SU-DHL-6 (cell line): ENCODE results near the gene PXK.

Experiments used
- H2AFZ ChIP-seq: fragments of 200-600 bp; sonication (generic); 2 replicates; pipeline ENCODE4 v1.6.1; 2014; ENCODE audit warnings: low read depth, mild to moderate bottlenecking, moderate library complexity, mixed read lengths, antibody characterized with exemption, low read length; ENCODE audit not compliant: severe bottlenecking
- H3F3A ChIP-seq: fragments of 200-600 bp; shearing (Covaris generic); 2 replicates; pipeline ENCODE4 v1.6.0; 2016; ENCODE audit warnings: antibody characterized with exemption, mild to moderate bottlenecking; ENCODE audit not compliant: insufficient read depth
- H3K27ac ChIP-seq: fragments of 200-600 bp; sonication (generic); 2 replicates; pipeline ENCODE4 v1.5.1; 2016; ENCODE audit warnings: low read depth, mild to moderate bottlenecking, low read length, moderate library complexity, mixed read lengths
- H3K27me3 ChIP-seq: fragments of 200-600 bp; sonication (generic), shearing (Covaris generic); 2 replicates; pipeline ENCODE4 v1.6.0; 2014; ENCODE audit warnings: mild to moderate bottlenecking, low read length
- H3K36me3 ChIP-seq: fragments of 200-600 bp; sonication (generic); 2 replicates; pipeline ENCODE4 v1.6.1; 2014; ENCODE audit warnings: mild to moderate bottlenecking, low read length, mixed read lengths
- H3K4me2 ChIP-seq: fragments of 300-600, 200-600 bp; shearing (Covaris generic), sonication (generic); 2 replicates; pipeline ENCODE4 v1.6.0; 2014; ENCODE audit warnings: low read length, low read depth, mild to moderate bottlenecking; ENCODE audit not compliant: poor library complexity, severe bottlenecking
- H3K4me3 ChIP-seq: fragments of 200-600 bp; sonication (generic); 2 replicates; pipeline ENCODE4 v1.5.1; 2014; ENCODE audit warnings: antibody characterized with exemption, low read length, mild to moderate bottlenecking, mixed read lengths; ENCODE audit not compliant: insufficient read depth, poor library complexity, severe bottlenecking
- H3K79me2 ChIP-seq: fragments of 200-600 bp; sonication (generic); 2 replicates; pipeline ENCODE4 v1.6.1; 2014; ENCODE audit warnings: mild to moderate bottlenecking, low read length, moderate library complexity; ENCODE audit not compliant: insufficient read depth
- H3K9ac ChIP-seq: fragments of 200-600 bp; sonication (generic); 2 replicates; pipeline ENCODE4 v1.7.0; 2014; ENCODE audit warnings: mild to moderate bottlenecking, low read length
- H3K9me2 ChIP-seq: fragments of 200-600 bp; sonication (generic); replicated peaks from 2 replicates; pipeline ENCODE4 v1.6.1; 2014; ENCODE audit warnings: low read length; ENCODE audit not compliant: insufficient read depth
- H3K9me3 ChIP-seq: fragments of 200-600 bp; sonication (generic); 2 replicates; pipeline ENCODE4 v1.6.1; 2014; ENCODE audit warnings: low read length, mixed read lengths; ENCODE audit not compliant: insufficient read depth
- H4K20me1 ChIP-seq: fragments of 200-600 bp; sonication (generic); 2 replicates; pipeline ENCODE4 v1.6.1; 2014; ENCODE audit warnings: low read depth, mild to moderate bottlenecking, antibody characterized with exemption, low read length, moderate library complexity, mixed read lengths
- CTCF ChIP-seq: fragments of 200-600 bp; sonication (generic); IDR thresholded peaks from one replicate; pipeline ENCODE4 v1.5.1; 2017; ENCODE audit warnings: antibody characterized with exemption, mild to moderate bottlenecking, low read length, moderate library complexity; ENCODE audit not compliant: insufficient read depth, poor library complexity, severe bottlenecking
- EZH2phosphoT487 ChIP-seq: fragments of 200-600 bp; sonication (generic), shearing (Covaris generic); conservative IDR thresholded peaks from 2 replicates; pipeline ENCODE4 v1.6.1; 2018; ENCODE audit warnings: mild to moderate bottlenecking, antibody characterized with exemption, low read length, moderate library complexity, mixed read lengths

PXK gene

GRCh38 chr3:58470363-58471024 is 137.8 kb downstream of the PXK start:
- H3K9me2 ChIP-seq, result no peaks in the 10 kb centered on the region
- H3K79me2 ChIP-seq, result no peaks in the 10 kb centered on the region
- no peak overlapping the region for H3K4me3 ChIP-seq
- no peak overlapping the region for H3K4me2 ChIP-seq
- H3K9me3 ChIP-seq, result no peaks in the 10 kb centered on the region
- H3K27ac ChIP-seq, result no peak overlapping the region
- no peaks in the 10 kb centered on the region for H3K27me3 ChIP-seq
- H3K36me3 ChIP-seq, result no peaks in the 10 kb centered on the region
- TF ChIP-seq CTCF (no peak), EZH2phosphoT487 (no peak)
- H2AFZ ChIP-seq, result no peak overlapping the region
- H3K9ac ChIP-seq, result no peak overlapping the region
- no peaks in the 10 kb centered on the region for H3F3A ChIP-seq
- no peaks in the 10 kb centered on the region for H4K20me1 ChIP-seq

GRCh38 chr3:58471025-58471887 is 138.6 kb downstream of the PXK start:
- Histone ChIP-seq H3K4me3 (no peak overlapping the region), H3K27me3 (no peaks in the 10 kb centered on the region), H3K9me2 (no peaks in the 10 kb centered on the region), H3K27ac (no peak overlapping the region), H3F3A (no peaks in the 10 kb centered on the region), H4K20me1 (no peaks in the 10 kb centered on the region), H3K9me3 (no peaks in the 10 kb centered on the region), H3K4me2 (no peak overlapping the region), H3K9ac (no peak overlapping the region), H3K79me2 (no peaks in the 10 kb centered on the region), H2AFZ (no peak overlapping the region), H3K36me3 (no peaks in the 10 kb centered on the region)
- TF ChIP-seq CTCF, result no peak

- Histone ChIP-seq H3F3A (no peaks in the 10 kb centered on the region), H3K27me3 (no peaks in the 10 kb centered on the region), H3K9me3 (no peaks in the 10 kb centered on the region), H3K4me3 (no peak overlapping the region), H3K36me3 (no peaks in the 10 kb centered on the region), H3K27ac (no peak overlapping the region), H3K9me2 (no peaks in the 10 kb centered on the region), H3K9ac (no peak overlapping the region), H2AFZ (no peak overlapping the region), H3K79me2 (no peaks in the 10 kb centered on the region), H3K4me2 (no peak overlapping the region), H4K20me1 (no peaks in the 10 kb centered on the region)
- TF ChIP-seq CTCF (no peak), EZH2phosphoT487 (no peak)
Measured at GRCh38 chr3:58473275-58473674, 140.6 kb downstream of the PXK start.
